ENCODE results near the gene ADSL. TPM values are rescaled to one million over a fixed set of nuclear protein-coding genes. Genes with fewer than 3 reads are reported as not detected.
A peak's percentile ranks its signal among the peaks of the same experiment; 100 is the strongest.

ADSL gene
- total and polyA plus RNA-seq, 9 donors, result 150 to 213 (median 167) TPM

- peak; percentile 9 for DNase-seq
- no peak overlapping the region for H3K4me3 ChIP-seq (ENCODE audit: low read length)
- WGBS (ENCODE audit: insufficient coverage), result 85% methylated on average over 21 of the region's 32 CpGs
- H3K27ac ChIP-seq (ENCODE audit: low read length), result no peak overlapping the region
- no peaks in the 10 kb centered on the region for H3K9me3 ChIP-seq (replicated peaks; ENCODE audit: control insufficient read depth, low read depth, low read length)
- H3K27me3 ChIP-seq (ENCODE audit: control insufficient read depth, insufficient read depth, low read length), result no peaks in the 10 kb centered on the region
- H3K4me1 ChIP-seq (ENCODE audit: control insufficient read depth, insufficient read depth, low read length), result peaks cover 4% of the 10 kb centered on the region
- H3K36me3 ChIP-seq (ENCODE audit: control insufficient read depth, insufficient read depth, low read length), result peaks cover 90% of the 10 kb centered on the region
Observed at GRCh38 chr22:40407831-40408717, 61.8 kb downstream of the ADSL start.

- Histone ChIP-seq H3K36me3 (ENCODE audit: control insufficient read depth, insufficient read depth, low read length) (peaks cover 85% of the 10 kb centered on the region), H3K4me1 (ENCODE audit: control insufficient read depth, insufficient read depth, low read length) (peaks cover 4% of the 10 kb centered on the region), H3K27me3 (ENCODE audit: control insufficient read depth, insufficient read depth, low read length) (no peaks in the 10 kb centered on the region), H3K27ac (ENCODE audit: low read length) (no peak overlapping the region), H3K4me3 (ENCODE audit: low read length) (no peak overlapping the region), H3K9me3 (replicated peaks; ENCODE audit: control insufficient read depth, low read depth, low read length) (no peaks in the 10 kb centered on the region)
- 86% methylated on average over 17 of the region's 21 CpGs for WGBS (ENCODE audit: insufficient coverage)
- no peak for DNase-seq
Observed at GRCh38 chr22:40408718-40409612, 62.7 kb downstream of the ADSL start.

GRCh38 chr22:40409613-40410113, 63.4 kb downstream of the ADSL start:
- no peaks in the 10 kb centered on the region for H3K27me3 ChIP-seq (ENCODE audit: control insufficient read depth, insufficient read depth, low read length)
- no peaks in the 10 kb centered on the region for H3K9me3 ChIP-seq (replicated peaks; ENCODE audit: control insufficient read depth, low read depth, low read length)
- peaks cover 9% of the 10 kb centered on the region for H3K4me1 ChIP-seq (ENCODE audit: control insufficient read depth, insufficient read depth, low read length)
- 100% methylated on average over 1 of the region's 11 CpGs for WGBS (ENCODE audit: insufficient coverage)
- H3K36me3 ChIP-seq (ENCODE audit: control insufficient read depth, insufficient read depth, low read length), result peaks cover 83% of the 10 kb centered on the region
- no peak overlapping the region for H3K4me3 ChIP-seq (ENCODE audit: low read length)
- no peak for DNase-seq
- H3K27ac ChIP-seq (ENCODE audit: low read length), result no peak overlapping the region

- no peak overlapping the region for H3K27ac ChIP-seq (ENCODE audit: low read length)
- no peaks in the 10 kb centered on the region for H3K27me3 ChIP-seq (ENCODE audit: control insufficient read depth, insufficient read depth, low read length)
- H3K4me3 ChIP-seq (ENCODE audit: low read length), result no peak overlapping the region
- peaks cover 80% of the 10 kb centered on the region for H3K36me3 ChIP-seq (ENCODE audit: control insufficient read depth, insufficient read depth, low read length)
- peaks cover 13% of the 10 kb centered on the region for H3K4me1 ChIP-seq (ENCODE audit: control insufficient read depth, insufficient read depth, low read length)
- no peak for DNase-seq
- H3K9me3 ChIP-seq (replicated peaks; ENCODE audit: control insufficient read depth, low read depth, low read length), result no peaks in the 10 kb centered on the region
- WGBS (ENCODE audit: insufficient coverage), result 87% methylated on average over 7 of the region's 8 CpGs
Observed at GRCh38 chr22:40410272-40410671, 64.0 kb downstream of the ADSL start.

GRCh38 chr22:40410731-40411505, 64.6 kb downstream of the ADSL start:
- WGBS (ENCODE audit: insufficient coverage), result 72% methylated on average over 6 of the region's 13 CpGs

GRCh38 chr22:40411506-40411861, 65.2 kb downstream of the ADSL start:
- H3K4me3 ChIP-seq (ENCODE audit: low read length), result no peak overlapping the region
- no peaks in the 10 kb centered on the region for H3K27me3 ChIP-seq (ENCODE audit: control insufficient read depth, insufficient read depth, low read length)
- peaks cover 24% of the 10 kb centered on the region for H3K4me1 ChIP-seq (ENCODE audit: control insufficient read depth, insufficient read depth, low read length)
- peaks cover 77% of the 10 kb centered on the region for H3K36me3 ChIP-seq (ENCODE audit: control insufficient read depth, insufficient read depth, low read length)
- no peak for DNase-seq
- H3K9me3 ChIP-seq (replicated peaks; ENCODE audit: control insufficient read depth, low read depth, low read length), result no peaks in the 10 kb centered on the region
- 77% methylated on average over 6 of the region's 7 CpGs for WGBS (ENCODE audit: insufficient coverage)
- no peak overlapping the region for H3K27ac ChIP-seq (ENCODE audit: low read length)

More at GRCh38 chr22:40410731-40411505, 64.6 kb downstream of the ADSL start:
- H3K4me1 ChIP-seq (ENCODE audit: control insufficient read depth, insufficient read depth, low read length), result peaks cover 20% of the 10 kb centered on the region
- H3K27ac ChIP-seq (ENCODE audit: low read length), result no peak overlapping the region
- DNase-seq, result no peak
- H3K27me3 ChIP-seq (ENCODE audit: control insufficient read depth, insufficient read depth, low read length), result no peaks in the 10 kb centered on the region
- H3K36me3 ChIP-seq (ENCODE audit: control insufficient read depth, insufficient read depth, low read length), result peaks cover 77% of the 10 kb centered on the region
- H3K9me3 ChIP-seq (replicated peaks; ENCODE audit: control insufficient read depth, low read depth, low read length), result no peaks in the 10 kb centered on the region
- H3K4me3 ChIP-seq (ENCODE audit: low read length), result no peak overlapping the region

- no peak for DNase-seq
- Histone ChIP-seq H3K36me3 (ENCODE audit: control insufficient read depth, insufficient read depth, low read length) (peaks cover 77% of the 10 kb centered on the region), H3K9me3 (replicated peaks; ENCODE audit: control insufficient read depth, low read depth, low read length) (no peaks in the 10 kb centered on the region), H3K4me3 (ENCODE audit: low read length) (no peak overlapping the region), H3K27ac (ENCODE audit: low read length) (no peak overlapping the region), H3K27me3 (ENCODE audit: control insufficient read depth, insufficient read depth, low read length) (no peaks in the 10 kb centered on the region), H3K4me1 (ENCODE audit: control insufficient read depth, insufficient read depth, low read length) (peaks cover 28% of the 10 kb centered on the region)
- WGBS (ENCODE audit: insufficient coverage), result no CpG with 5 or more reads among the region's 2 CpGs
Observed at GRCh38 chr22:40412441-40412840, 66.1 kb downstream of the ADSL start.

- Histone ChIP-seq H3K36me3 (ENCODE audit: control insufficient read depth, insufficient read depth, low read length) (peaks cover 76% of the 10 kb centered on the region), H3K27ac (ENCODE audit: low read length) (no peak overlapping the region), H3K4me3 (ENCODE audit: low read length) (no peak overlapping the region), H3K9me3 (replicated peaks; ENCODE audit: control insufficient read depth, low read depth, low read length) (no peaks in the 10 kb centered on the region), H3K4me1 (ENCODE audit: control insufficient read depth, insufficient read depth, low read length) (peaks cover 41% of the 10 kb centered on the region), H3K27me3 (ENCODE audit: control insufficient read depth, insufficient read depth, low read length) (no peaks in the 10 kb centered on the region)
- 77% methylated on average over 13 of the region's 13 CpGs for WGBS (ENCODE audit: insufficient coverage)
- DNase-seq, result no peak
Observed at GRCh38 chr22:40413873-40414272, 67.6 kb downstream of the ADSL start.

- DNase-seq, result no peak
- no peaks in the 10 kb centered on the region for H3K27me3 ChIP-seq (ENCODE audit: control insufficient read depth, insufficient read depth, low read length)
- H3K27ac ChIP-seq (ENCODE audit: low read length), result peak overlapping the region; percentile 13
- H3K4me3 ChIP-seq (ENCODE audit: low read length), result no peak overlapping the region
- WGBS (ENCODE audit: insufficient coverage), result 60% methylated on average over 1 of the region's 3 CpGs
- H3K4me1 ChIP-seq (ENCODE audit: control insufficient read depth, insufficient read depth, low read length), result peaks cover 45% of the 10 kb centered on the region
- peaks cover 75% of the 10 kb centered on the region for H3K36me3 ChIP-seq (ENCODE audit: control insufficient read depth, insufficient read depth, low read length)
- H3K9me3 ChIP-seq (replicated peaks; ENCODE audit: control insufficient read depth, low read depth, low read length), result no peaks in the 10 kb centered on the region
Observed at GRCh38 chr22:40414311-40414710, 68.0 kb downstream of the ADSL start.
